Esophagus muscularis mucosa (tissue), 4 donors: ENCODE results near the gene NUPR1. TPM values are rescaled to one million over a fixed set of nuclear protein-coding genes. Genes with fewer than 3 reads are reported as not detected.
"Not testable (repeated sequence)": the region's sequence is repeated elsewhere in the genome, so short reads cannot be mapped to it uniquely, and the experiment has no call there.

Experiments
- DNase-seq: peaks from one replicate; pipeline ENCODE4 v3.0.0-alpha.2; 2017; ENCODE audit errors: extremely low spot score
- H3K27ac ChIP-seq, 4 donors: fragments of 200-600 bp; sonication (generic); replicated peaks in 1 of 4; 1 replicate in 3 of 4; 2 replicates in 1 of 4; pipeline ENCODE4 v1.5.1; 2016 to 2019; ENCODE audit warnings: mild to moderate bottlenecking in 1 of 4
- H3K27me3 ChIP-seq, 4 donors: fragments of 200-600 bp; sonication (generic); one replicate each; pipeline versions ENCODE4 v1.5.1 to v1.6.0; 2016 to 2019
- H3K36me3 ChIP-seq, 4 donors: fragments of 200-600 bp; sonication (generic); one replicate each; pipeline ENCODE4 v1.5.1; 2016 to 2019
- H3K4me1 ChIP-seq, 4 donors: fragments of 200-600 bp; sonication (generic); one replicate each; pipeline ENCODE4 v1.5.1; 2016 to 2019
- H3K4me3 ChIP-seq, 4 donors: fragments of 200-600 bp; sonication (generic); 1 replicate in 2 of 4; 2 replicates in 2 of 4; pipeline ENCODE4 v1.5.1; 2016 to 2019; ENCODE audit warnings: mild to moderate bottlenecking in 4 of 4, moderate library complexity in 1 of 4
- H3K9me3 ChIP-seq, 4 donors: fragments of 200-600 bp; sonication (generic); 1 replicate in 3 of 4; 2 replicates in 1 of 4; pipeline ENCODE4 v1.5.1; 2016 to 2019
- EP300 ChIP-seq: sonication (generic); formaldehyde crosslinking; IDR thresholded peaks from one replicate; pipeline ENCODE4 v1.6.1; 2017; ENCODE audit warnings: antibody characterized with exemption
- POLR2A ChIP-seq: fragments of 450-650 bp; IDR thresholded peaks from one replicate; pipeline ENCODE4 v1.6.1; 2017; ENCODE audit warnings: antibody characterized with exemption, moderate library complexity, mild to moderate bottlenecking, low read depth
- POLR2AphosphoS5 ChIP-seq, 2 donors: sonication (generic); formaldehyde crosslinking; IDR thresholded peaks; one replicate each; pipeline ENCODE4 v1.6.1; 2017; ENCODE audit warnings: antibody characterized with exemption in 2 of 2
- WGBS: methylation state at CpG from one replicate; pipeline ENCODE4 v1.1.5; 2018; 5-methylcytosine and 5-hydroxymethylcytosine counted together
- intact Hi-C: fragments of 100-400 bp; cut with DNase I; formaldehyde crosslinking; loops from one replicate; pipeline ENCODE4 v1.15.1; 2023
- total RNA-seq, 4 donors: library from RNA; depleted of rRNA; stranded (reverse); fragments of >200 nt; gene quantifications; one replicate each; pipeline versions ENCODE4 v1.1.0 to v1.2.1, GENCODE V29; 2016
- TF ChIP-seq, protein P1 (sequence below), 3 experiments: fragments of 200-600 bp in 2 of 3; fragments of 450-650 bp in 1 of 3; sonication (generic) in 2 of 3; IDR thresholded peaks; one replicate each; pipeline ENCODE4 v1.5.1; 2017 to 2019; ENCODE audit warnings: antibody characterized with exemption in 3 of 3, mild to moderate bottlenecking in 2 of 3, moderate library complexity in 1 of 3

Gene NUPR1
- total RNA-seq, 4 donors from 2014 or later = 30.3 to 66.1 (median 51.3) TPM

DNA sequence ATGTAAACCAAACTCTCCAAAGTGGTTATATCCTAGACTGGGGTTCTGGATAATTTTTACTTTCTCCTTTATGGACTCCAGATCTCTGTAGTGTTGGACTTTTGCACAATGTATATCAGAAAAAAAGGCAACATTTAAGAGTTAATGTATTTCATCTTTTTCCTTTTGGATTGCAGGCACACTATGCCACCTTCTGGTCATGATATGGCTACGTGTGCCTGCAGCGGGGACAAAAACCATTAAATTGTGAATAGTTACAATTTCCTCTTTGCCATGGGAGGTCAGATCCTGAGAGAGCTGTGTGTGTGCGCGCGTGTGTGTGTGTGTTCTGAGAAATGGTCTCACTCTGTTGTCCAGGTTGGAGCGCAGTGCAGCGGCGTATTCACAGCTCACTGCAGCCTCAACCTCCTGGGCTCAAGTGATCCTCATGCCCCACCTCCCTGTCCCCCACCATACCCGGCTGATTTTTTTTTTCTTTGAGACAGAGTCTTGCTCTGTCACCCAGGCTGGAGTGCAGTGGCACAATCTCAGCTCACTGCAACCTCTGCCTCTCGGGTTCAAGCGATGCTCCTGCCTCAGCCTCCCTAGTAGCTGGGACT is 10.6 kb upstream of the NUPR1 start:
- no peak for DNase-seq
- WGBS = 30% methylated on average over 11 of the region's 11 CpGs
- intact Hi-C loops = no loop called here
- peaks cover 0 to 4% (median 0%) of the 10 kb centered on the region in 4 donors for H3K27me3 ChIP-seq
- peaks cover 5 to 11% (median 8%) of the 10 kb centered on the region in 4 donors for H3K4me1 ChIP-seq
- TF ChIP-seq, protein P1, sequence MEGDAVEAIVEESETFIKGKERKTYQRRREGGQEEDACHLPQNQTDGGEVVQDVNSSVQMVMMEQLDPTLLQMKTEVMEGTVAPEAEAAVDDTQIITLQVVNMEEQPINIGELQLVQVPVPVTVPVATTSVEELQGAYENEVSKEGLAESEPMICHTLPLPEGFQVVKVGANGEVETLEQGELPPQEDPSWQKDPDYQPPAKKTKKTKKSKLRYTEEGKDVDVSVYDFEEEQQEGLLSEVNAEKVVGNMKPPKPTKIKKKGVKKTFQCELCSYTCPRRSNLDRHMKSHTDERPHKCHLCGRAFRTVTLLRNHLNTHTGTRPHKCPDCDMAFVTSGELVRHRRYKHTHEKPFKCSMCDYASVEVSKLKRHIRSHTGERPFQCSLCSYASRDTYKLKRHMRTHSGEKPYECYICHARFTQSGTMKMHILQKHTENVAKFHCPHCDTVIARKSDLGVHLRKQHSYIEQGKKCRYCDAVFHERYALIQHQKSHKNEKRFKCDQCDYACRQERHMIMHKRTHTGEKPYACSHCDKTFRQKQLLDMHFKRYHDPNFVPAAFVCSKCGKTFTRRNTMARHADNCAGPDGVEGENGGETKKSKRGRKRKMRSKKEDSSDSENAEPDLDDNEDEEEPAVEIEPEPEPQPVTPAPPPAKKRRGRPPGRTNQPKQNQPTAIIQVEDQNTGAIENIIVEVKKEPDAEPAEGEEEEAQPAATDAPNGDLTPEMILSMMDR (IDR thresholded peaks at IDR 0.05) = peak; percentile 42 to 59 (median 49)
- TF ChIP-seq POLR2A = no peak
- TF ChIP-seq EP300 = no peak
- no peak for TF ChIP-seq POLR2AphosphoS5 (IDR thresholded peaks at IDR 0.05)
- H3K4me3 ChIP-seq = no peak overlapping the region
- H3K27ac ChIP-seq = no peak overlapping the region
- H3K9me3 ChIP-seq = no peaks in the 10 kb centered on the region
- no peaks in the 10 kb centered on the region for H3K36me3 ChIP-seq

DNA sequence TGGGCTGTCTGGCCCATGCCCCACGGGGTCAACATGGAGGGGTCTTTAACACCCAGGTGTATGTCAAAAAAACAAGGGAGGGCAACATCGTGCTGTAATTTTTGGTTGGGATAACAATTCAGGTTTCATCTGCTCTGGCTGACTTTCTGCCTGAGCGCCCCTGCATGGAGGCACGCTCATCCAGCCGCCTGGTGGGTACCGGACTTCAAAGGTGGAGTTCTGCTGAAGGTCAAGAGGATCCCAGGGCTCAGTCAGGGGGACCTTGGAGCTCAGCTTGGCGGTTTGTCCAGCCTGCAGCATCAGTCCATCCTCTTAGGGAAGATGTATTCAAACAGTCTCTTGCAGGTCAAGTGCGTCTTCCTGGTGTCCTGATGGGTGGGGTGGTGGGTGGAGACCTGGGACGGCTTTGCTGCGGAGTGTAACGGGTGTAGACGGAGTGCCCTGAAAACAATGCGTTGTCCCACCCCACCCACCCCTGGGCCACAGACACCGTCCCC is 9.6 kb upstream of the NUPR1 start:
- peaks cover 0 to 4% (median 0%) of the 10 kb centered on the region in 4 donors for H3K27me3 ChIP-seq
- no peak for TF ChIP-seq POLR2AphosphoS5 (IDR thresholded peaks at IDR 0.05)
- no peak for TF ChIP-seq EP300
- TF ChIP-seq, protein P1 (IDR thresholded peaks at IDR 0.05) = no peak
- TF ChIP-seq POLR2A = no peak
- no peaks in the 10 kb centered on the region for H3K9me3 ChIP-seq
- no peak for DNase-seq
- intact Hi-C loops = no loop called here
- H3K36me3 ChIP-seq = no peaks in the 10 kb centered on the region
- H3K4me1 ChIP-seq = peaks cover 3 to 6% (median 4%) of the 10 kb centered on the region in 4 donors
- WGBS = 88% methylated on average over 14 of the region's 14 CpGs
- no peak overlapping the region for H3K4me3 ChIP-seq
- no peak overlapping the region for H3K27ac ChIP-seq

DNA sequence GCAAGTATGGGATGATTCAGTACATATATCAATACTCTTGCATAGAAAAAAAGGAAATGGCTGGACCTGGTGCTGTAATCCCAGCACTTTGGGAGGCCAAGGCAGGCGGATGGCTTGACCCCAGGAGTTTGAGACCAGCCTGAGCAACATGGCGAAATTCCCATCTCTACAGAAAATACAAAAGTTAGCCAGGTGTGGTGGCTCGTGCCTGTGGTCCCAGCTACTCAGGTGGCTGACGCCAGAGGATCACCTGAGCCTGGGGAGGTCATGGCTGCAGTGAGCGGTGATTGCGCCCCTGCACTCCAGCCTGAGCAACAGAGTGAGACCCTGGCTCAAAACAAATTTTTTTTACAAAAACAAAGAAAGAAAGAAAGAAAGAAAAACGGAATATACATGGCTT is 7.9 kb upstream of the NUPR1 start:
- Histone ChIP-seq H3K27ac (no peak overlapping the region), H3K27me3 (peaks cover 0 to 4% (median 0%) of the 10 kb centered on the region in 4 donors), H3K9me3 (no peaks in the 10 kb centered on the region), H3K4me3 (no peak overlapping the region), H3K4me1 (no peaks in the 10 kb centered on the region), H3K36me3 (no peaks in the 10 kb centered on the region)
- WGBS = 87% methylated on average over 7 of the region's 7 CpGs
- intact Hi-C loops = no loop called here
- TF ChIP-seq EP300 (no peak), POLR2A (no peak), POLR2AphosphoS5 (IDR thresholded peaks at IDR 0.05) (no peak)
- TF ChIP-seq, protein P1 (IDR thresholded peaks at IDR 0.05) = no peak
- DNase-seq = no peak

DNA sequence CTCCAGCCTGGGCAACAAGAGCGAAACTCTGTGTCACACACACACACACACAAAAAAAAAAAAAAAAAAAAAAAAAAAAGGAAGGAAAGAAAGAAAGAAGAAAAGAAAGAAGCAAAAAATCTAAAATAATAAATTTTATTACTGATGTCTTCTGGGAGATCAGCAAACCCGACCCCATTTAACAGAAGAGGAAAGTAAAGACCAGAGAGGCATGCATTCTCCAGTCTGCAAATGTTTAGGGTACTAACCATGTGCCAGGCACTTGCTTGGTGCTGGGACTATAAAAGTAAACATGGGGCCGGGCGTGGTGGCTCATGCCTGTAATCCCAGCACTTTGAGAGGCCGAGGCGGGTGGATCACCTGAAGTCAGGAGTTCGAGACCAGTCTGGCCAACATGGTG is 7.2 kb upstream of the NUPR1 start:
- H3K27me3 ChIP-seq, intact Hi-C loops, DNase-seq, H3K27ac ChIP-seq, H3K36me3 ChIP-seq, H3K4me3 ChIP-seq, H3K9me3 ChIP-seq, H3K4me1 ChIP-seq: not testable (repeated sequence)
- 89% methylated on average over 7 of the region's 7 CpGs for WGBS

DNA sequence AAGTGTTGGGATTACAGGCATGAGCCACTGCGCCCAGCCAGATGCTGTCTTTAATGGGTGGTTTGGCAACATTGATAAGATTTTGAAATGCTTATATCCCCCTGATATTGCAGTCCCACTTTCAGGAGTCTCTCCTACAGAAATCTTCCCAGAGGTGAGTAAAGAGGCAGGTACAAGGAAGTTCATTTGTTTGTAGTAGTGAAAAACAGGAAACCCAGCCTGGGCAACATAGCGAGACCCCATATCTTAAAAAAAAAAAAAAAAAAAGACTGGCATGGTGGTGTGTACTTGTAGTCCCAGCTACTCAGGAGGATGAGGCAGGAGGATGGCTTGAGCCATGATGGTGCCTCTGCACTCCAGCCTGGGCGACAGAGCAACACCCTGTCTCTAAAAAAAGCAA is 6.2 kb upstream of the NUPR1 start:
- Histone ChIP-seq H3K4me1 (peaks cover 0 to 1% (median under 1%) of the 10 kb centered on the region in 4 donors), H3K27me3 (peaks cover 0 to 4% (median 0%) of the 10 kb centered on the region in 4 donors), H3K36me3 (no peaks in the 10 kb centered on the region), H3K4me3 (no peak overlapping the region), H3K27ac (no peak overlapping the region), H3K9me3 (no peaks in the 10 kb centered on the region)
- TF ChIP-seq POLR2AphosphoS5 (IDR thresholded peaks at IDR 0.05) = no peak
- TF ChIP-seq POLR2A = no peak
- TF ChIP-seq, protein P1 (IDR thresholded peaks at IDR 0.05) = no peak
- no peak for TF ChIP-seq EP300
- intact Hi-C loops = no loop called here
- no peak for DNase-seq
- 71% methylated on average over 3 of the region's 3 CpGs for WGBS
